HUDEP-2 (cell line): ENCODE data around the gene BTG2.
"Not testable (repeated sequence)": the region's sequence is repeated elsewhere in the genome, so short reads cannot be mapped to it uniquely, and the experiment has no call there.

Experiments used
- DNase-seq, 76 experiments: peaks; one replicate each; lab custom pipeline; 2025; ENCODE audit not compliant: unreplicated experiment in 76 of 76; lab: John Stamatoyannopoulos, UW

Gene BTG2

GRCh38 chr1:203290261-203291089, 14.8 kb upstream of the BTG2 start:
- DNase-seq: peak in 39 of 76 experiments; percentile 8 to 79 (median 39)

GRCh38 chr1:203291201-203292096, 13.9 kb upstream of the BTG2 start:
- no peak for DNase-seq

GRCh38 chr1:203295796-203296195, 9.5 kb upstream of the BTG2 start:
- no peak for DNase-seq

GRCh38 chr1:203296460-203297073, 8.8 kb upstream of the BTG2 start:
- DNase-seq: no peak

- no peak for DNase-seq
These were observed 6.2 kb upstream of the BTG2 start for GRCh38 chr1:203299169-203299568.

GRCh38 chr1:203299719-203300429, 5.4 kb upstream of the BTG2 start:
- DNase-seq: not testable (repeated sequence)

- peak in 69 of 76 experiments; percentile 12 to 87 (median 54) for DNase-seq
These were observed 4.6 kb upstream of the BTG2 start for GRCh38 chr1:203300441-203301330.

GRCh38 chr1:203301331-203301668, 4.0 kb upstream of the BTG2 start:
- DNase-seq: no peak

- DNase-seq: no peak
These were observed 2.9 kb upstream of the BTG2 start for GRCh38 chr1:203302456-203302855.

- DNase-seq: no peak
These were observed 2.4 kb upstream of the BTG2 start for GRCh38 chr1:203302894-203303293.

- no peak for DNase-seq
These were observed 864 bp upstream of the BTG2 start for GRCh38 chr1:203304391-203304918.

- DNase-seq: peak in 10 of 76 experiments; percentile 24 to 64 (median 34)
These were observed 430 bp downstream of the BTG2 start for GRCh38 chr1:203305809-203306088.

GRCh38 chr1:203306089-203306964, 1.0 kb downstream of the BTG2 start:
- DNase-seq: peak in 75 of 76 experiments; percentile 43 to 94 (median 85)

- DNase-seq: no peak
These were observed 1.7 kb downstream of the BTG2 start for GRCh38 chr1:203306965-203307541.

- DNase-seq: no peak
These were observed 2.4 kb downstream of the BTG2 start for GRCh38 chr1:203307641-203308126.

GRCh38 chr1:203308328-203308922, 3.1 kb downstream of the BTG2 start:
- DNase-seq: no peak

GRCh38 chr1:203308923-203309331, 3.6 kb downstream of the BTG2 start:
- DNase-seq: no peak
